Right lobe of liver (tissue), 6 donors: ENCODE results near the gene GJB4. TPM values are rescaled to one million over a fixed set of nuclear protein-coding genes. Genes with fewer than 3 reads are reported as not detected.
"Not testable (repeated sequence)": the region's sequence is repeated elsewhere in the genome, so short reads cannot be mapped to it uniquely, and the experiment has no call there.

Experiments used
- ATAC-seq, 4 donors: fragments of 200-7000 bp; cut with Tn5 transposase; one replicate each; pipeline ENCODE4 v1.9.1; 2020; ENCODE audit warnings: mild to moderate bottlenecking in 4 of 4, moderate library complexity in 4 of 4
- DNase-seq, 3 donors: peaks; one replicate each; pipeline ENCODE4 v3.0.0-alpha.2; 2020
- H3K27ac ChIP-seq, 3 donors: fragments of 200-600 bp; one replicate each; pipeline ENCODE4 v1.8.0; 2022
- H3K27me3 ChIP-seq, 2 donors: fragments of 200-600 bp; one replicate each; pipeline ENCODE4 v1.8.0; 2022
- H3K36me3 ChIP-seq, 4 donors: fragments of 200-600 bp; sonication (generic) in 1 of 4; one replicate each; pipeline versions ENCODE4 v1.5.1 to v1.8.0; 2017 to 2022; ENCODE audit warnings: control low read depth in 1 of 4
- H3K4me1 ChIP-seq, 4 donors: fragments of 200-600 bp; sonication (generic) in 1 of 4; one replicate each; pipeline versions ENCODE4 v1.5.1 to v1.8.0; 2017 to 2022; ENCODE audit warnings: control low read depth in 1 of 4
- H3K4me3 ChIP-seq, 3 donors: fragments of 200-600 bp; one replicate each; pipeline ENCODE4 v1.8.0; 2022
- H3K9me3 ChIP-seq, 4 donors: fragments of 200-600 bp; sonication (generic) in 1 of 4; one replicate each; pipeline versions ENCODE4 v1.5.1 to v1.8.0; 2017 to 2022; ENCODE audit warnings: control low read depth in 1 of 4
- CTCF ChIP-seq, 4 donors: fragments of 200-600 bp in 3 of 4; fragments of 450-650 bp in 1 of 4; IDR thresholded peaks; one replicate each; pipeline versions ENCODE4 v1.5.1 to v1.8.0; 2016 to 2022; ENCODE audit warnings: antibody characterized with exemption in 4 of 4, mild to moderate bottlenecking in 2 of 4
- POLR2A ChIP-seq: fragments of 450-650 bp; IDR thresholded peaks from one replicate; pipeline ENCODE4 v1.6.1; 2017; ENCODE audit warnings: antibody characterized with exemption, mild to moderate bottlenecking
- WGBS: methylation state at CpG from one replicate; pipeline ENCODE4 v1.1.6; 2018; ENCODE audit warnings: low coverage, low lambda C conversion rate; ENCODE audit not compliant: insufficient coverage; ENCODE audit errors: missing lambda C conversion rate; 5-methylcytosine and 5-hydroxymethylcytosine counted together
- intact Hi-C, 2 donors: fragments of 100-400 bp; cut with DNase I; formaldehyde crosslinking; loops; one replicate each; pipeline versions ENCODE4 v1.11.2 to v1.14.1; 2022
- total RNA-seq, 6 experiments: library from RNA; depleted of rRNA in 2 of 6; stranded (reverse); fragments of >200 nt in 2 of 6; fragmentation: NEBNext Ultra II Directional in 3 of 6; extraction: Animal tissue kit (Norgen Biotek cat#: 25700) in 3 of 6; gene quantifications; one replicate each; pipeline versions ENCODE4 v1.1.0 to v1.2.4, GENCODE V29; 2016 to 2023
- donor health status: DM: no; HTN: yes; CAD: no.
- donor health status: DM: no; HTN: no; CAD: no.
- donor health status: DM: no; HTN: no; CAD: no.
- donor health status: DM: no; HTN: yes; CAD: no.
- donor health status: DM: no; HTN: yes; CAD: no.

Gene GJB4
- total RNA-seq, 6 experiments from 2014 or later: not detected

GRCh38 chr1:34721646-34722355, 37.7 kb upstream of the GJB4 start:
- H3K27me3 ChIP-seq: no peaks in the 10 kb centered on the region
- H3K4me3 ChIP-seq: no peak overlapping the region
- no peaks in the 10 kb centered on the region for H3K36me3 ChIP-seq
- no peaks in the 10 kb centered on the region for H3K4me1 ChIP-seq
- H3K27ac ChIP-seq: no peak overlapping the region
- TF ChIP-seq CTCF (IDR thresholded peaks at IDR 0.05) (no peak), POLR2A (no peak)
- H3K9me3 ChIP-seq: no peaks in the 10 kb centered on the region
- intact Hi-C loops: no loop called here
- 59% methylated on average over 6 of the region's 6 CpGs for WGBS
- DNase-seq (no peak), ATAC-seq (no peak)

GRCh38 chr1:34726861-34727260, 32.7 kb upstream of the GJB4 start:
- intact Hi-C loops: no loop called here
- DNase-seq (no peak), ATAC-seq (no peak)
- H3K27ac ChIP-seq: no peak overlapping the region
- TF ChIP-seq POLR2A (no peak), CTCF (IDR thresholded peaks at IDR 0.05) (no peak)
- no peaks in the 10 kb centered on the region for H3K4me1 ChIP-seq
- H3K27me3 ChIP-seq: no peaks in the 10 kb centered on the region
- no peaks in the 10 kb centered on the region for H3K36me3 ChIP-seq
- no peak overlapping the region for H3K4me3 ChIP-seq
- WGBS: 47% methylated on average over 5 of the region's 6 CpGs
- no peaks in the 10 kb centered on the region for H3K9me3 ChIP-seq

GRCh38 chr1:34730485-34730884, 29.1 kb upstream of the GJB4 start:
- WGBS: 66% methylated on average over 3 of the region's 5 CpGs
- no peak overlapping the region for H3K4me3 ChIP-seq

GRCh38 chr1:34732831-34733230, 26.7 kb upstream of the GJB4 start:
- H3K27ac ChIP-seq, H3K36me3 ChIP-seq, DNase-seq, H3K9me3 ChIP-seq, H3K4me1 ChIP-seq, ATAC-seq, H3K4me3 ChIP-seq, intact Hi-C loops, H3K27me3 ChIP-seq: not testable (repeated sequence)
- 62% methylated on average over 7 of the region's 7 CpGs for WGBS

More at GRCh38 chr1:34730485-34730884, 29.1 kb upstream of the GJB4 start:
- Histone ChIP-seq H3K36me3 (no peaks in the 10 kb centered on the region), H3K9me3 (no peaks in the 10 kb centered on the region), H3K4me1 (no peaks in the 10 kb centered on the region), H3K27me3 (no peaks in the 10 kb centered on the region), H3K27ac (no peak overlapping the region)
- TF ChIP-seq CTCF (IDR thresholded peaks at IDR 0.05) (no peak), POLR2A (no peak)
- ATAC-seq (no peak), DNase-seq (no peak)
- intact Hi-C loops: no loop called here

- DNase-seq (no peak), ATAC-seq (no peak)
- Histone ChIP-seq H3K9me3 (no peaks in the 10 kb centered on the region), H3K4me1 (no peaks in the 10 kb centered on the region), H3K27me3 (no peaks in the 10 kb centered on the region), H3K36me3 (no peaks in the 10 kb centered on the region), H3K27ac (no peak overlapping the region), H3K4me3 (no peak overlapping the region)
- intact Hi-C loops: no loop called here
- WGBS: 71% methylated on average over 5 of the region's 10 CpGs
- TF ChIP-seq CTCF (IDR thresholded peaks at IDR 0.05) (no peak), POLR2A (no peak)
These were observed 22.8 kb upstream of the GJB4 start for GRCh38 chr1:34736692-34737091.

GRCh38 chr1:34737236-34737635, 22.3 kb upstream of the GJB4 start:
- H3K4me1 ChIP-seq, H3K4me3 ChIP-seq, intact Hi-C loops, H3K27ac ChIP-seq, H3K27me3 ChIP-seq, H3K36me3 ChIP-seq, ATAC-seq, DNase-seq, H3K9me3 ChIP-seq: not testable (repeated sequence)
- 67% methylated on average over 9 of the region's 12 CpGs for WGBS
